HG03066 (cell line): ENCODE results near the gene COMMD8.
"Not testable (repeated sequence)": the region's sequence is repeated elsewhere in the genome, so short reads cannot be mapped to it uniquely, and the experiment has no call there.

Experiments used
- ATAC-seq: cut with Tn5 transposase; IDR thresholded peaks from one replicate; pipeline ENCODE4 v1.9.1; 2021; ENCODE audit warnings: low read depth; ENCODE audit not compliant: unreplicated experiment

The COMMD8 gene

DNA sequence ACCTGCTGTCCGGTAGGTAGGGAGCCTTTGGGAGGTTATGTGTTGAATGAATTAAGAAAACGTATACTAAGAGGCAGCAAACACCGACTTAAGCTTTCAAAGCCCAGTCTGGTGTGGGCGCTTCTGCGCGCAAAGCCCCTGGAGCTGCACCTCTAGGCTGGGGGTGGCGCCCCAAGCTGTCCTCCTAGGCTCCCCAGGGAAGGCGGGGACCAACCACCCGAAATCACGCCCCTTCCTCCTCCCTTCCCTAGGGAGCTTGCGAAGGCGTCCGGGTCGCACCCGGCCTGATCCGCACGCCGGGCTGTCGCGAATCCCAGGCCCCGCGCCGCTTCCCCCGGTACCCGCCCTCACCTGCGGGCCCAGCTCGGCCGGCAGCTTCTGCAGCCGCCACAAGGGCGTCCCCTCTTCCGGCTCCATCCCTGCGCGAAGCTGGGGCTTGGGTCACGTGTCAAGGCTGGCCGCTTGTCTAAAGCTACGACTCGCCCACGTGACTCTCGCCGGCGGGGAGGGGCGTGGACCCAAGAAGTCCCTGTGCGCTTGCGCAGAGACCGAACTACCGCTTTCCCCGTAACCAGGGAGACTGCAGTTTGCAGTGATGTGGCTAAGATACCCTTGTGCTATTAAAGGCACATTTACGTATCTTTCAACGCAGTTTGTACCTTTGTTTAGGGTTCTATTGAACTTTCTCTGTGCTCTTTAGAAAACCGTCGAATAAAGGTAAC, at the start of gene COMMD8:
Gene COMMD8, minus strand, starts transcription at position 468 of the 722 bp plus-strand sequence. Its CDS starts 51 bp downstream, at position 417.
- ATAC-seq = peak; percentile 89

GRCh38 chr4:47510506-47511143, 47.1 kb upstream of the COMMD8 start:
- peak; percentile 99 for ATAC-seq

DNA sequence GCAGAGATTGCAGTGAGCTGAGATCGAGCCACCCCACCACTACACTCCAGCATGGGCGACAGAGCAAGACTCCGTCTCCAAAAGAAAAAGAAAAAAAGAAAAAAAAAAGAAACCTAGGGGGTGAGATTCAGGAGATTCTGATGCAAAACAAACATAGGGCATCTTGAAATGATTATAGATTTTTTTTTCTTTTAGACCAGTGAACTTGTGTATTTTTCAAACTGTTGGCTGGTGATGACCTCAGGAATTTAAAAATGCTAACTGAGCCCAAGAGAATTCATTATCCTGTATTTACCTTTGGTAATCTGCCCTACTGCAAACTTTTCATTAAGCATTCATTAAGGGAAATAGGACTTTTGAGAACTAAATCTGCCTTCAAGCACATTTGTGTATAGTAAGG, 42.2 kb upstream of the COMMD8 start:
- ATAC-seq = no peak

- ATAC-seq = no peak
Measured at GRCh38 chr4:47505147-47505546, 41.6 kb upstream of the COMMD8 start.

DNA sequence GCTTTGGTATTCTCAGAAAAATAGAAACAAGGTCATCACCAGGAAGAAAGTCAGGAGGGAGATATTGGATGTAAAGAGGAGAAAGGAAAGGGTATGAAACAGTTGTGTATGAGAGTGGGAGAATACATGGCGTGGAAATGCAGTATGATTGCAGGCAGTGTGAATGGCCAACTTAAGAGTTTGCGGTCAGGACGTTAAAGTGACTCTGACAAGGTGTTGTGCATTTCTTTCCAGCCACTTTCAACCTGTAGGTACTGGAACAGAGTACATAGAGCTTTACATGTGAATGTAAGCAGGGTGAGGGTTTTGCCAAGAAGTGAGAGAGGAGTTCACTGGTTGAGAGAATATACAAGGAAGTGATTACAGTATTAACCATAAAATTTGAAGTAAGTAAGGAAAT, 37.3 kb upstream of the COMMD8 start:
- no peak for ATAC-seq

DNA sequence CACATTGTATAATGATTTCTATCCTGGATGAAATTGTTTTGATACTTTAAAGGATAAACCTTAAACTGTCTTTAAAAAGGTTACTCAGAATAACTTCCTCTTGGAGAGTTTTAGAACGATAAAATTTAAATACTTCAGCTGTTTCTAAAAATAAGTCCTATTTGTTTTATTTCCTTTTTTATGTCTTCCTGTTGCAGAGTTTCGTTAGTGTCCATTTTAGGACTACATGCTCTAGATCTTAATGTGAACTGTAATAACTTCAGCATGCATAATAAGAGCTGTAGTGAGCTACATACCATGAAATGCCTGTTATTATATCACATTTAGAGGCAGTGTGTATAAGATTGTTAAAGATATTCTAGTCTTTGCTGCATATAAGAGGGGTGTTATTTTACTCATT, 36.2 kb upstream of the COMMD8 start:
- ATAC-seq = peak; percentile 44

GRCh38 chr4:47498899-47499298, 35.4 kb upstream of the COMMD8 start:
- ATAC-seq = no peak

DNA sequence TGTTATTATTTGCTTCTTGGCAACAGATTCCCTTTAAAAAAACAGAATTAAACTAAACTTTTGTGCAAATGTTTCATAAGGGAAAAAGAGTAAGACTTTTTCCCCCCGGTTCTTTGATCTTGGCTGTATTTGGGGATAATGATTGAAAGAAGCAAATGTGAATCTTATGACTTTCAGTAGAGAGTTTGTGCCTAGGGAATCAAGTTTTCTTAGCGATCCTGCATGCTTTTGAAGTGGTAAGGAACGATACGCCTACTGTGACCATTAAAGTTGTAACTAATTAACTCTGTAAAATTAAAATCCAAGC, 30.6 kb upstream of the COMMD8 start:
- no peak for ATAC-seq

GRCh38 chr4:47493238-47494123, 30.0 kb upstream of the COMMD8 start:
- peak; percentile 32 for ATAC-seq

- ATAC-seq = peak; percentile 75
Measured at GRCh38 chr4:47490550-47490949, 27.0 kb upstream of the COMMD8 start.

- no peak for ATAC-seq
Measured at GRCh38 chr4:47488706-47489105, 25.2 kb upstream of the COMMD8 start.

- not testable (repeated sequence) for ATAC-seq
Measured at GRCh38 chr4:47486727-47487126, 23.2 kb upstream of the COMMD8 start.

GRCh38 chr4:47486231-47486673, 22.8 kb upstream of the COMMD8 start:
- ATAC-seq = no peak

- no peak for ATAC-seq
Measured at GRCh38 chr4:47485768-47486167, 22.3 kb upstream of the COMMD8 start.

DNA sequence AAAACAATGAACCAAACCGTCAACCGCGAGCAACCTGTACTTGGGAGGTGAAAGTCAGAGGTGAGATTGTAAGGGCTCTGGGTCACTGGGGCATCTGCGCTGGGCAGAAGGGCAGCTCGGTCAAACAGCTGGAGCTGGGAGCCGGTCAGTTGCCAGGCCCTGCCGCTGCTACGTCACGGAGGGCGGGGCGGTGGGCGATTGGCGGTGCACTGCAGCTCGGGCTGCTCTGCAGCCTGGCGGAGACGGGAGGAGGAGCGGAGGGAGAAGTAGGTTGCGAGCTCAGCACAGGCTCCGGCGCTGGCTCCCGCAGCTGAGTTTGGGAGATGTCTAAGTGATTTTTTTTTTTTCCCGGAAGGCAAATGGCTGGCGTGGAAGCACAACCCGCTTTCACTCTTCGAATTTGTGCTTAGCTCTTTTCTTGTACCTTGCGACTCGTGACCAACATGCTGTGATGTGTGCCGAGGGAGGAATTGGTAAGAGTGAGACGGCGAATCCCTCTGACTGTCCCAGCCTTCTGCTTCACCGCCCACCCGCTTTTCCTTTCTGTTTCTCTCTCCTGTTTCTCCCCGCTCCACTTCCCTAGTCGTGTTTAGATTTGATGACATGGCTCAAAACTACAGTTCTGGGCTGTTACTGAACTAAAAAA, 21.7 kb upstream of the COMMD8 start, which contains the start of gene ATP10D:
Gene ATP10D, plus strand, starts transcription at position 229 of the 646 bp plus-strand sequence. CDS start 27,266 bp downstream, outside the sequence.
- ATAC-seq = peak; percentile 88

DNA sequence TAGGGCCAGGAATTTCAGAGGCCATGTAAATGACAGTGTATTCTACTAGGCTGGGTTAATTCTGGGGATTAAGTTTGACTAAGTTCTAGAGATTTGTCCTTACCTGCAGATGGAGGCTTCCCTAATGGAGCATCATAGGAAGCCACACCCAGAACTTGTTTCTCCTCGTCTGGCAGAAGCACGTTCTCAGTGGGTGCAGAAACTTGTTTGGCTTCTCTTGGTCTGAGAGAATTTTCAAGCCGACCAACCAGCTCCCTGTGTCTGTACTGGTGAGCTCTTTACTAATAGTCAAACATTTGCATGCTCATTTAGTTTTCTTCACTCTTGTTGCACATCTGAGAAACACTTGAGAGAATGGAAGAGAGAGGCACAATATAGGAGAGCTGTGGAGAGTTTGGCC, 20.7 kb upstream of the COMMD8 start:
- peak; percentile 32 for ATAC-seq

- peak; percentile 3 for ATAC-seq
Measured at GRCh38 chr4:47483745-47484144, 20.2 kb upstream of the COMMD8 start.

DNA sequence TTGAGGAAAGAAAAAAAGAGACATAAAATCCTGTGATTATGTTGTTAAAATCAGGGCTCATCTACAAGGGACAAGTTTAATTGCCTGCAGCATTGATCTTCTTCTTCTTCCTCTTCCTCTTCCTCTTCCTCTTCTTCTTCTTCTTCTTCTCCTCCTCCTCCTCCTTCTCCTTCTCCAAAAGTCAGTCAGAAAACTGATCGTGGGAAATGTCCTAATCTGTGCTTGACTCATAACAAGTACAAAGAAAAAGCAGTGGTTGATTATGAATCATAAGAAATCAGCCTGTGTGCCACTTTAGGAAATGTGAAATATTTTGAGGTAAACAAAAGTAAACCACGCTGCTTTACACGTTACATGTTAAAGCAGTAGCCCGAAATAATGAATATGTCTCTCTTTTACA, 18.8 kb upstream of the COMMD8 start:
- no peak for ATAC-seq

GRCh38 chr4:47478804-47479203, 15.3 kb upstream of the COMMD8 start:
- ATAC-seq = no peak

DNA sequence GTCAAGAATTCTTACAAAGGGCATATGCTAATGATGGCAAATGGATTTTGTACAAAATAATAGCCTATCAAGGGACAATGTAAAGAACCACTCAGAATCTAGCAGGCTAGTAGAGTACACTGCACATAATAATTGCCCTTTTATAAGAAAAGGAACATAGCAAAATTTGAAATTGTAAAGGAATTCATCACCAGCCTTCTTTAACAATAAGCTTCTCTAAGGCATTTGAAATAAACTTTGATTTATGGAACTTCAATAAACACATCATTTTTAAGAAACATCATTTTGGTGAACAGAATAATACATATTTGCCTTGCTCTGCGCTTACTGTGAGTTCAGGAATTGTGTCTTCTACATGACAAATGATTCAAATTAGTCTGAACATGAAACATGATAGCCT, 11.9 kb upstream of the COMMD8 start:
- ATAC-seq = no peak

GRCh38 chr4:47474799-47475198, 11.3 kb upstream of the COMMD8 start:
- no peak for ATAC-seq
